Measurements from ENCODE around the gene ATG16L1. TPM values are rescaled to one million over a fixed set of nuclear protein-coding genes. Genes with fewer than 3 reads are reported as not detected.

ATG16L1 gene
- total RNA-seq, 1 donor from 2014 or later: 49.9 TPM

- no peaks in the 10 kb centered on the region for H3K27me3 Mint-ChIP-seq
- H3K36me3 Mint-ChIP-seq (ENCODE audit: low read depth): no peaks in the 10 kb centered on the region
- ATAC-seq (ENCODE audit: low read depth): no peak
- ChIA-PET POLR2A (no interaction called here), CTCF (no interaction called here)
- H3K9me3 Mint-ChIP-seq: no peaks in the 10 kb centered on the region
- peaks cover 12% of the 10 kb centered on the region for H3K4me1 Mint-ChIP-seq
- TF ChIP-seq, protein P1, sequence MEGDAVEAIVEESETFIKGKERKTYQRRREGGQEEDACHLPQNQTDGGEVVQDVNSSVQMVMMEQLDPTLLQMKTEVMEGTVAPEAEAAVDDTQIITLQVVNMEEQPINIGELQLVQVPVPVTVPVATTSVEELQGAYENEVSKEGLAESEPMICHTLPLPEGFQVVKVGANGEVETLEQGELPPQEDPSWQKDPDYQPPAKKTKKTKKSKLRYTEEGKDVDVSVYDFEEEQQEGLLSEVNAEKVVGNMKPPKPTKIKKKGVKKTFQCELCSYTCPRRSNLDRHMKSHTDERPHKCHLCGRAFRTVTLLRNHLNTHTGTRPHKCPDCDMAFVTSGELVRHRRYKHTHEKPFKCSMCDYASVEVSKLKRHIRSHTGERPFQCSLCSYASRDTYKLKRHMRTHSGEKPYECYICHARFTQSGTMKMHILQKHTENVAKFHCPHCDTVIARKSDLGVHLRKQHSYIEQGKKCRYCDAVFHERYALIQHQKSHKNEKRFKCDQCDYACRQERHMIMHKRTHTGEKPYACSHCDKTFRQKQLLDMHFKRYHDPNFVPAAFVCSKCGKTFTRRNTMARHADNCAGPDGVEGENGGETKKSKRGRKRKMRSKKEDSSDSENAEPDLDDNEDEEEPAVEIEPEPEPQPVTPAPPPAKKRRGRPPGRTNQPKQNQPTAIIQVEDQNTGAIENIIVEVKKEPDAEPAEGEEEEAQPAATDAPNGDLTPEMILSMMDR (IDR thresholded peaks at IDR 0.05): no peak
- DNase-seq: no peak
- no peak overlapping the region for H3K27ac Mint-ChIP-seq
- intact Hi-C loops (cut with micrococcal nuclease): no loop called here
- no peak overlapping the region for H3K4me3 Mint-ChIP-seq
Measured at GRCh38 chr2:233218836-233219235, 32.6 kb upstream of the ATG16L1 start.

DNA sequence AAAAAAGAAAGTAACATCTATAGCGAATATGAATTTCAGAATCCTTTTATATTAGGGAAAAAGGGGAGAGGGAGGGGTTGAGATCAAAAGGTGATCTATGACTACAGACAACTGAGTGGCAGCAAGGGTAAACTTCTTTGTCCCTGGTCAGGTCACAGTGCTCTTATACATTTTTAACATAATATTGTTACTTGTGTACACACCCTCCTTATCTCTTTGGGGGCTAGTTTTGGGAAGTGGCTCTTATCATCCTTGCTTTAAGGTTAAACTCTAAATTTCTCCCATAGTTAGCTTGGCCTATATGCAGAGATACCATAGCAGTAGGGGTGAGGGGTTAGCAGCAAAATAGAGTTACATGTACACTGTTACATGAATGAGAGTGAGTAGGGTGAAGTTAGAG lies 31.6 kb upstream of the ATG16L1 start:
- H3K9me3 Mint-ChIP-seq: no peaks in the 10 kb centered on the region
- H3K4me3 Mint-ChIP-seq: no peak overlapping the region
- TF ChIP-seq, protein P1 (IDR thresholded peaks at IDR 0.05): no peak
- CTCF ChIA-PET: no interaction called here
- H3K4me1 Mint-ChIP-seq: peaks cover 18% of the 10 kb centered on the region
- intact Hi-C loops (cut with micrococcal nuclease): no loop called here
- POLR2A ChIA-PET: interaction anchor here (0.6 to 0.7 kb wide), 2 partner anchors 324 to 387 kb away, joined by 4 read pairs; no protein-coding TSS in a partner anchor
- H3K27me3 Mint-ChIP-seq: no peaks in the 10 kb centered on the region
- H3K36me3 Mint-ChIP-seq (ENCODE audit: low read depth): no peaks in the 10 kb centered on the region
- H3K27ac Mint-ChIP-seq: no peak overlapping the region
- DNase-seq (no peak), ATAC-seq (ENCODE audit: low read depth) (no peak)

GRCh38 chr2:233221378-233222063 lies 30.0 kb upstream of the ATG16L1 start:
- Mint-ChIP-seq H3K36me3 (ENCODE audit: low read depth) (no peaks in the 10 kb centered on the region), H3K4me1 (peaks cover 18% of the 10 kb centered on the region), H3K9me3 (no peaks in the 10 kb centered on the region), H3K27ac (no peak overlapping the region), H3K27me3 (no peaks in the 10 kb centered on the region), H3K4me3 (no peak overlapping the region)
- TF ChIP-seq, protein P1 (IDR thresholded peaks at IDR 0.05): no peak
- intact Hi-C loops (cut with micrococcal nuclease): no loop called here
- ChIA-PET CTCF (no interaction called here), POLR2A (no interaction called here)
- DNase-seq: no peak
- no peak for ATAC-seq (ENCODE audit: low read depth)

DNA sequence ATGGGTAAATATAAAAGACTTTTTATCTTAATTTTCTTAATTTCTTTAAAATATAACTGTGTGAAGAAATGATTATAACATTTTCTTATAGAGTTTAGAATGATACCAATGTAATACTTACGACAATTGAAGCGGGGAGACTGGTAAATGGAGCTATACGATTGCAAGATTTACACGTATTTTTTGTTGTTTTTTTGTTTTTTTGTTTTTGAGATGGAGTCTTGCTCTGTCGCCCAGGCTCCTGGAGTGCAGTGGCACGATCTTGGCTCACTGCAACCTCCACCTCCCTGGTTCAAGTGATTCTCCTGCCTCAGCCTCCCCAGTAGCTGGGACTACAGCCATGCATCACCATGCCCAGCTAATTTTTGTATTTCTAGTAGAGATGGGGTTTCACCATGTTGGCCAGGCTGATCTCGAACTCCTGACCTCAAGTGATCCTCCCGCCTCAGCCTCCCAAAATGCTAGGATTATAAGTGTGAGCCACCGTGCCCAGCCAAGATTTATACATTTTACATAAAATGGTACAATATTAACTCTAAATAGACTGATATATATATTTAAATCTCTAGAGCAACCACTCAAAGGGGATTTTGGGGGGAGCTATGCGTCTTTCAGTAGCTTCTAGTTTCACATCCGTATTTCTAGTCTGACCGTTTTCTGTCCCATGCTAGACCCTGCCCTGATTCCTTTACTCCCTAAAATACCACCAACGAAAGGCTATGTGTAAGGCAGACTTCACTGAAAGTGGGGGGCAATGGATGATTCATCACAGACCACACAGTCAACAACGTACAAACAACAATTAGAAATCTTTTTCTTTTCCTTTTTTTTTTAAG lies 28.2 kb upstream of the ATG16L1 start:
- H3K27me3 Mint-ChIP-seq: no peaks in the 10 kb centered on the region
- CTCF ChIA-PET: interaction anchor here (1.1 kb wide), 1 partner anchor 28 kb away, joined by 5 read pairs; the partner anchor contains the start of gene ATG16L1
- no peaks in the 10 kb centered on the region for H3K36me3 Mint-ChIP-seq (ENCODE audit: low read depth)
- DNase-seq (no peak), ATAC-seq (ENCODE audit: low read depth) (peak; percentile 88)
- intact Hi-C loops (cut with micrococcal nuclease): no loop called here
- H3K9me3 Mint-ChIP-seq: no peaks in the 10 kb centered on the region
- POLR2A ChIA-PET: interaction anchor here (0.6 to 1.8 kb wide), 5 partner anchors 20 to 212 kb away, joined by 3 to 7 read pairs (median 4); no protein-coding TSS in a partner anchor
- TF ChIP-seq, protein P1 (IDR thresholded peaks at IDR 0.05): no peak
- H3K27ac Mint-ChIP-seq: peak overlapping the region; percentile 76
- peaks cover 18% of the 10 kb centered on the region for H3K4me1 Mint-ChIP-seq
- H3K4me3 Mint-ChIP-seq: peak overlapping the region; percentile 52
